GM23248 (cell line): ENCODE measurements around the gene THAP3. TPM values are rescaled to one million over a fixed set of nuclear protein-coding genes. Genes with fewer than 3 reads are reported as not detected.

Experiments used
- DNase-seq: peaks from one replicate; pipeline ENCODE4 v3.0.0-alpha.2; 2015
- H2AFZ ChIP-seq: fragments of 200-600 bp; sonication (generic); 2 replicates; pipeline ENCODE4 v1.6.1; 2016; ENCODE audit warnings: antibody characterized with exemption
- H3F3A ChIP-seq: fragments of 200-600 bp; sonication (generic); 2 replicates; pipeline ENCODE4 v1.6.1; 2016; ENCODE audit warnings: mild to moderate bottlenecking, antibody characterized with exemption, mixed run types; ENCODE audit not compliant: insufficient read depth
- H3K27ac ChIP-seq: fragments of 200-600 bp; sonication (generic); 2 replicates; pipeline ENCODE4 v1.5.1; 2016; ENCODE audit warnings: mild to moderate bottlenecking
- H3K27me3 ChIP-seq: fragments of 200-600 bp; sonication (generic); replicated peaks from 2 replicates; pipeline ENCODE4 v1.6.1; 2016; ENCODE audit warnings: mild to moderate bottlenecking; ENCODE audit not compliant: insufficient read depth
- H3K36me3 ChIP-seq: fragments of 200-600 bp; sonication (generic); 2 replicates; pipeline ENCODE4 v1.6.1; 2016; ENCODE audit warnings: low read depth, mild to moderate bottlenecking
- H3K4me1 ChIP-seq: fragments of 200-600 bp; sonication (generic); 2 replicates; pipeline ENCODE4 v1.6.1; 2016; ENCODE audit warnings: mild to moderate bottlenecking; ENCODE audit not compliant: insufficient read depth
- H3K4me2 ChIP-seq: fragments of 200-600 bp; sonication (generic); one replicate; pipeline ENCODE4 v1.6.1; 2016; ENCODE audit warnings: mild to moderate bottlenecking; ENCODE audit not compliant: unreplicated experiment
- H3K4me3 ChIP-seq: fragments of 200-600 bp; sonication (generic); 2 replicates; pipeline ENCODE4 v1.5.1; 2016; ENCODE audit warnings: mild to moderate bottlenecking
- H3K79me2 ChIP-seq: fragments of 200-600 bp; sonication (generic); 2 replicates; pipeline ENCODE4 v1.6.1; 2016; ENCODE audit warnings: mild to moderate bottlenecking; ENCODE audit not compliant: insufficient read depth
- H3K9ac ChIP-seq: fragments of 200-600 bp; sonication (generic); 2 replicates; pipeline ENCODE4 v1.6.1; 2016; ENCODE audit warnings: mild to moderate bottlenecking
- H3K9me2 ChIP-seq: fragments of 200-600 bp; sonication (generic); 2 replicates; pipeline ENCODE4 v1.6.1; 2016; ENCODE audit warnings: mixed run types, mild to moderate bottlenecking, moderate library complexity; ENCODE audit not compliant: insufficient read depth
- H3K9me3 ChIP-seq: fragments of 200-600 bp; sonication (generic); one replicate; pipeline ENCODE4 v1.6.1; 2017; ENCODE audit warnings: low read depth
- H4K20me1 ChIP-seq: fragments of 200-600 bp; sonication (generic); 2 replicates; pipeline ENCODE4 v1.6.0; 2016; ENCODE audit not compliant: insufficient read depth
- EZH2 ChIP-seq: fragments of 200-600 bp; sonication (generic); IDR thresholded peaks from 2 replicates; pipeline ENCODE4 v1.6.1; 2018; ENCODE audit warnings: antibody characterized with exemption, mild to moderate bottlenecking; ENCODE audit not compliant: insufficient read depth, poor library complexity, severe bottlenecking
- EZH2phosphoT487 ChIP-seq: fragments of 200-600 bp; sonication (generic); IDR thresholded peaks from 2 replicates; pipeline ENCODE4 v1.6.1; 2018; ENCODE audit warnings: antibody characterized with exemption, moderate library complexity, mild to moderate bottlenecking, low read depth; ENCODE audit not compliant: insufficient read depth
- WGBS, 2 experiments: methylation state at CpG; one replicate each; pipeline ENCODE4 v1.1.6; 2015 to 2017; ENCODE audit warnings: low lambda C conversion rate in 2 of 2, low coverage in 1 of 2; ENCODE audit errors: missing lambda C conversion rate in 2 of 2; 5-methylcytosine and 5-hydroxymethylcytosine counted together
- in situ Hi-C: fragments of 300-500 bp; cut with MboI; formaldehyde crosslinking; loops from 2 replicates; pipeline ENCODE4 v1.15.0; 2020
- polyA plus RNA-seq: library from polyadenylated mRNA; unstranded; fragments of >200 nt; fragmentation: Nextera tagmentation; extraction: Ambion mirVana; gene quantifications from 2 replicates; pipeline ENCODE4 v1.2.1, GENCODE V29; 2016
- total RNA-seq: library from RNA; depleted of rRNA; stranded (reverse); fragments of >200 nt; shearing (Covaris generic); gene quantifications from 2 replicates; pipeline ENCODE4 v1.2.3, GENCODE V29; 2014; rRNA removed

The THAP3 gene
- total and polyA plus RNA-seq, 2 experiments from 2014 or later, result 14.5 to 19.0 TPM

DNA sequence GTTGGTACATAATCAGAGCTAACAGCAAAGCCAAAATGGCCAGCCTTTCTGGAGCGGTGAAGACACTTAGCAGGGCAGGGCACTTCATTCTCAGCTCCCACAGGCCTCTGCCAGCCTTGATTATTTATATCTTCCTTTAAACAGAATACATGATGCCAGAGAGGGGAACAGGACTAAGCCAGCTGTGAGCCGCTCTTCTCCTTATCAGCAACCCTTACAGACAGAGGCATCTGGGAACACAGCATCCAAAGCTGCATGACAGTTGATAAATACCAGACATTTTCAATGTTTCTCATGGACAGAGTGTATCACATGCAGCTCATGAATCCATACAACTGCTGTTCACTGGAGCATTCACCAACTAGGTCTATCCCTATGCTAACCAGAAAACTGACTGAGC, 47.9 kb downstream of the THAP3 start:
- H2AFZ ChIP-seq, result no peak overlapping the region

DNA sequence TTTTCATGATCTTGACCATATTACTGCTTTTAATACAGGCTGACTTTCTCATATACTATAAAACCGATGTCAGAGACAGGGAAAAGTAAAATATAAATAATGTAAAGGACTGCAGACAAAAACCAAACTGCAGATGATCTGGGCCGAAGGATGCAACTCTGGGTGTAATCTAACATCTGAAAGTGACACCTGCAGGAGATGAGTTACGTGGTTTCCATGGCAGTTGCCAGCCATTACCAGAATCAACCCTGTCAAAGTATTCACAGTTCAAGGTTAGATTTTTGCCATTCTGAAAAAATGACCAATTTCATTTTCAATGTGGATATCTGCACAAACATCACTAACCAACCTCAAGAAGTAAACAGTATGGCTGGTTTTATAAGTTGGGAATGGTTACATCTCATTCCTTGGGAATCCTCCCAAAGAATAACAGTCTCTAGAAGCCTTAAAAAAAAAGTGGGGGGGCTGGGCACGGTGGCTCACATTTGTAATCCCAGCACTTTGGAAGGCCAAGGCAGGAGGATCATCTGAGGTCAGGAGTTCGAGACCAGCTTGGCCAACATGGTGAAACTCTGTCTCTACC, 49.2 kb downstream of the THAP3 start:
- no peak for DNase-seq
- peaks cover 17% of the 10 kb centered on the region for H3K36me3 ChIP-seq
- no peaks in the 10 kb centered on the region for H3K9me2 ChIP-seq
- H3K27me3 ChIP-seq, result no peaks in the 10 kb centered on the region
- H2AFZ ChIP-seq, result no peak overlapping the region
- no peak overlapping the region for H3K4me2 ChIP-seq
- H3K79me2 ChIP-seq, result peaks cover 12% of the 10 kb centered on the region; the same call in 1 of the 2 replicates
- H3K9ac ChIP-seq, result no peak overlapping the region
- no peak overlapping the region for H3K27ac ChIP-seq
- no peaks in the 10 kb centered on the region for H3K9me3 ChIP-seq
- in situ Hi-C loops, result no loop called here
- no peaks in the 10 kb centered on the region for H3F3A ChIP-seq
- WGBS, 2 experiments, result 97 to 99% methylated on average over 5 of the region's 5 CpGs
- H3K4me3 ChIP-seq, result no peak overlapping the region
- TF ChIP-seq EZH2 (no peak), EZH2phosphoT487 (no peak)
- no peaks in the 10 kb centered on the region for H4K20me1 ChIP-seq
- H3K4me1 ChIP-seq, result no peaks in the 10 kb centered on the region

More for the DNA sequence above, 47.9 kb downstream of the THAP3 start:
- no peaks in the 10 kb centered on the region for H3K9me2 ChIP-seq
- H3K9ac ChIP-seq, result no peak overlapping the region
- H3K36me3 ChIP-seq, result peaks cover 5% of the 10 kb centered on the region
- H3K4me2 ChIP-seq, result no peak overlapping the region
- in situ Hi-C loops, result no loop called here
- no peak overlapping the region for H3K4me3 ChIP-seq
- TF ChIP-seq EZH2, result no peak
- TF ChIP-seq EZH2phosphoT487, result no peak
- no peak for DNase-seq
- H3F3A ChIP-seq, result no peaks in the 10 kb centered on the region
- no peak overlapping the region for H3K27ac ChIP-seq
- H3K27me3 ChIP-seq, result no peaks in the 10 kb centered on the region
- WGBS, 2 experiments, result 42 to 52% methylated on average over 2 of the region's 2 CpGs
- peaks cover 12% of the 10 kb centered on the region; the same call in 1 of the 2 replicates for H3K79me2 ChIP-seq
- H3K4me1 ChIP-seq, result no peaks in the 10 kb centered on the region
- no peaks in the 10 kb centered on the region for H4K20me1 ChIP-seq
- H3K9me3 ChIP-seq, result no peaks in the 10 kb centered on the region

DNA sequence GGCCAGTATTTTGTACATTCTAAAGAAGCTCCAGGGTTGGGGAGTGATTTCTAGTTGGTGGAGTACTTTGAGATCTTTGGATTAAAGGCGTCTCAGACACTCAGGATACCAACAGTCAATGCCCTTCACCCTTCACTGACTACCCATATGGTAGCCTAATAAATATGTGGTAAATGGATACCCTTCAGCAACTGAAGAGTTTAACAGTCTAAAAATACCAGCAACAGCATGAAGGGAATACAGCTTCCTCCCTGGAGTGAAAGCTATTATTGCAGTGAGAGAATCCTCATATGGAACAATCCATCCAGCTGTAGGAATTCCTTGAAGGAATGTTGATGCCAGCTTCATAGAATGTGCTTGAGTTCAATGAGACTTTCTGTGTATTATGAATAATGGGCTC, 50.1 kb downstream of the THAP3 start:
- Histone ChIP-seq H3K4me3 (no peak overlapping the region), H3F3A (no peaks in the 10 kb centered on the region), H3K27me3 (no peaks in the 10 kb centered on the region), H3K36me3 (peaks cover 25% of the 10 kb centered on the region), H3K9me3 (no peaks in the 10 kb centered on the region), H3K27ac (no peak overlapping the region), H3K79me2 (peaks cover 12% of the 10 kb centered on the region; the same call in 1 of the 2 replicates), H4K20me1 (no peaks in the 10 kb centered on the region), H3K9ac (no peak overlapping the region), H3K4me2 (no peak overlapping the region), H3K9me2 (no peaks in the 10 kb centered on the region), H2AFZ (no peak overlapping the region), H3K4me1 (no peaks in the 10 kb centered on the region)
- TF ChIP-seq EZH2phosphoT487, result no peak
- TF ChIP-seq EZH2, result no peak
- in situ Hi-C loops, result no loop called here
- DNase-seq, result no peak
- WGBS, 2 experiments, result 93 to 100% methylated on average over 1 of the region's 1 CpG

DNA sequence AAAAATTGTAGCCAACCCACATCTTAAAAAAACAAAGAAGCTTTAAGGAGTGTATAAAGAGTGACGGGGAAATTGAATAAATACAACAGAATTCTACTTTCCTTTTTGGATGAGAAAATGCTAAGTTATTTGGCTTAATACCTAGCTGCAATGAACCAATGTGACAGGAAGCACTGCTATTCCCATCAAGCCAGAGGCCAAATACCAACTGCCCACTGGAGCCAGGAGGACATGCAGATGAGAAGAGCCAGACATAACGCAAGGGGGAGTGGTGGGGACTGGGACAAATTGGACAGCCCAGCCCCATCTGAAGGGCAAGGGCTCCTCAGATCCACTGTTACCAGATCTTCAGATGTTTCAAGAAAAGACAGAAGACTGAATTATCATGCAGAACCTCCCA, 51.3 kb downstream of the THAP3 start:
- DNase-seq, result no peak
- Histone ChIP-seq H3K4me3 (no peak overlapping the region), H3K27me3 (no peaks in the 10 kb centered on the region), H3K9me3 (no peaks in the 10 kb centered on the region), H3F3A (no peaks in the 10 kb centered on the region), H3K4me2 (no peak overlapping the region), H3K27ac (no peak overlapping the region), H3K9me2 (no peaks in the 10 kb centered on the region), H3K79me2 (peaks cover 13% of the 10 kb centered on the region; the same call in 1 of the 2 replicates), H2AFZ (no peak overlapping the region), H3K36me3 (peaks cover 35% of the 10 kb centered on the region), H4K20me1 (no peaks in the 10 kb centered on the region), H3K4me1 (no peaks in the 10 kb centered on the region), H3K9ac (no peak overlapping the region)
- WGBS, 2 experiments, result 98 to 100% methylated on average over 2 of the region's 2 CpGs
- TF ChIP-seq EZH2, result no peak
- no peak for TF ChIP-seq EZH2phosphoT487
- in situ Hi-C loops, result no loop called here

Other genes starting within 250 kb of the THAP3 start
- 20.0 and 25.7 TPM in 2 replicates for gene ACOT7, start 231.1 kb upstream of the THAP3 start, total RNA-seq
- 74.7 and 79.2 TPM in 2 replicates for gene ACOT7, start 231.1 kb upstream of the THAP3 start, polyA plus RNA-seq
- gene HES2, start 204.9 kb upstream of the THAP3 start, total RNA-seq, result not detected in 2 replicates
- not detected in 2 replicates for gene HES2, start 204.9 kb upstream of the THAP3 start, polyA plus RNA-seq
- not detected in 2 replicates for gene ESPN, start 200.1 kb upstream of the THAP3 start, total RNA-seq
- gene ESPN, start 200.1 kb upstream of the THAP3 start, polyA plus RNA-seq, result not detected in 2 replicates
- gene TNFRSF25, start 158.7 kb upstream of the THAP3 start, total RNA-seq, result 5.6 and 12.1 TPM in 2 replicates
- 2.5 and 3.1 TPM in 2 replicates for gene TNFRSF25, start 158.7 kb upstream of the THAP3 start, polyA plus RNA-seq
- gene PLEKHG5, start 133.2 kb upstream of the THAP3 start, total RNA-seq, result 7.0 and 7.6 TPM in 2 replicates
- gene PLEKHG5, start 133.2 kb upstream of the THAP3 start, polyA plus RNA-seq, result 2.0 and 2.8 TPM in 2 replicates
- gene NOL9, start 70.4 kb upstream of the THAP3 start, total RNA-seq, result 16.6 and 27.8 TPM in 2 replicates
- gene NOL9, start 70.4 kb upstream of the THAP3 start, polyA plus RNA-seq, result 13.0 and 15.7 TPM in 2 replicates
- gene TAS1R1, start 69.6 kb upstream of the THAP3 start, total RNA-seq, result not detected in 2 replicates
- not detected in 2 replicates for gene TAS1R1, start 69.6 kb upstream of the THAP3 start, polyA plus RNA-seq
- 16.4 and 31.7 TPM in 2 replicates for gene ZBTB48, start 44.9 kb upstream of the THAP3 start, total RNA-seq
- gene ZBTB48, start 44.9 kb upstream of the THAP3 start, polyA plus RNA-seq, result 11.2 and 15.4 TPM in 2 replicates
- gene KLHL21, start 22.0 kb upstream of the THAP3 start, total RNA-seq, result 39.3 and 52.9 TPM in 2 replicates
- gene KLHL21, start 22.0 kb upstream of the THAP3 start, polyA plus RNA-seq, result 16.6 and 17.7 TPM in 2 replicates
- 21.3 and 21.5 TPM in 2 replicates for gene PHF13, start 11.1 kb upstream of the THAP3 start, total RNA-seq
- 11.2 and 11.6 TPM in 2 replicates for gene PHF13, start 11.1 kb upstream of the THAP3 start, polyA plus RNA-seq
- gene DNAJC11, start 76.9 kb downstream of the THAP3 start, total RNA-seq, result 23.4 and 28.9 TPM in 2 replicates
- 40.6 and 46.9 TPM in 2 replicates for gene DNAJC11, start 76.9 kb downstream of the THAP3 start, polyA plus RNA-seq
- gene CAMTA1, start 160.6 kb downstream of the THAP3 start, total RNA-seq, result 50.1 and 86.8 TPM in 2 replicates
- gene CAMTA1, start 160.6 kb downstream of the THAP3 start, polyA plus RNA-seq, result 159 and 165 TPM in 2 replicates